Stimulated activated CD8-positive, alpha-beta memory T cell treated with anti-CD3 and anti-CD28 coated beads, Interleukin-2, amount 100 ng/mL, for 1 hour (primary cell): ENCODE measurements around the gene OGA.
A peak's percentile ranks its signal among the peaks of the same experiment; 100 is the strongest.
"Not testable (repeated sequence)": the region's sequence is repeated elsewhere in the genome, so short reads cannot be mapped to it uniquely, and the experiment has no call there.

Experiments
- DNase-seq, 2 donors: peaks; one replicate each; pipeline ENCODE4 v3.0.0-alpha.2; 2020; ENCODE audit warnings: low read depth in 2 of 2

OGA gene

GRCh38 chr10:101797403-101798059 lies 20.7 kb downstream of the OGA start:
- DNase-seq, result no peak

- no peak for DNase-seq
These were observed 24.7 kb downstream of the OGA start for GRCh38 chr10:101793526-101793925.

- DNase-seq, result no peak
These were observed 28.6 kb downstream of the OGA start for GRCh38 chr10:101789686-101790085.

DNA sequence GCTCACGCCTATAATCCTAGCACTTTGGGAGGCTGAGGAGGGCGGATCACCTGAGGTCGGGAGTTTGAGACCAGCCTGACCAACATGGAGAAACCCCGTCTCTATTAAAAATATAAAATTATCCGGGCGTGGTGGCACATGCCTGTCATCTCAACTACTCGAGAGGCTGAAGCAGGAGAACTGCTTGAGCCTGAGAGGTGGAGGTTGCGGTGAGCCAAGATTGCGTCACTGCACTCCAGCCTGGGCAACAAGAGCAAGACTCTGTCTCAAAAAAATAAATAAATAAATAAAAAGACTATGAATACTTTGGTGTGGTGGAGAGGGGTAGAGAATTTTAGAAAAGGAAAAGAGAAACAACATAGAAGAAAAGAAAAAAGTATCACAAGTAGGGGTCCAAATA lies 29.0 kb downstream of the OGA start:
- not testable (repeated sequence) for DNase-seq

DNA sequence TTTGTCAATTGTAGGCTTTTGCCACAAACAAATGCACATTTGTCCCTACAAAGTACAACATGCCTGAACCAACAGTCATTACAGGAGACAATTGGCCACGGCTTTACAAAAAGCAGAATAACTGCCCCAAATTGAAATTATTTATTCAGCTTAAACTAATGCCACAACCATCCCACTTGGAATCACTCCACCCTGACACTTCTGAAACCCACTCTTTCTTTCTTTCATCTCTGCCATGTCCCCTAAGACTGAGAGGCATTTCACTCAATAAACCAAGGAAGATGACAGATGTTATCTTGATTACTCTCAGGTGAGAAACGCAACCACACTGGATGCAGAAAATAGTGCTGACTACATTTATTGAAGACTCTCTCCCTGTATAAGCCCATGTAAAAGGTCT lies 32.4 kb downstream of the OGA start:
- DNase-seq, result no peak

GRCh38 chr10:101784558-101784957 lies 33.7 kb downstream of the OGA start:
- DNase-seq, result no peak

DNA sequence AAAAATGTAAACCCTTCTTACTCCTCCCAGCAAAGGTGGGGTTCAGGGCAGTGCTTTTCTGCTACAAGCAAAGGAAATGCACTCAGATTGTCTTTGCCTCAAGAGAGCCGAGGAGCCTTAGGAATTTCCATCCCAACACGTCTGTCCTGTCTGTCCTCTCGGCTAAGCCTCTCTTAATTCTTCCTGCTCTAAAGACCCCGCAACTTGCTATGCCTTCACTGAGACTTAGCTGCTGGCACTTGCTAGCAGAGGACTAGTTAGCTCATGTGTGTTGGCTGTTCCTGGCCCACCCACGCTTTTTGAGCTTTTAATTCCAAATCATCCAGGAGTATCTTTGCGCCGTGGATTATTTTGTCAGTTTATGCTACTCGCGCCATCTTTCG lies 34.5 kb downstream of the OGA start:
- DNase-seq, result no peak

GRCh38 chr10:101782811-101783735 lies 35.2 kb downstream of the OGA start, which contains the start of gene NPM3:
NPM3 (minus strand) TSS chr10:101783446; CDS start chr10:101783390, 56 bp downstream.
- peak; percentile 59 to 71 for DNase-seq

GRCh38 chr10:101781984-101782810 lies 36.0 kb downstream of the OGA start:
- no peak for DNase-seq

DNA sequence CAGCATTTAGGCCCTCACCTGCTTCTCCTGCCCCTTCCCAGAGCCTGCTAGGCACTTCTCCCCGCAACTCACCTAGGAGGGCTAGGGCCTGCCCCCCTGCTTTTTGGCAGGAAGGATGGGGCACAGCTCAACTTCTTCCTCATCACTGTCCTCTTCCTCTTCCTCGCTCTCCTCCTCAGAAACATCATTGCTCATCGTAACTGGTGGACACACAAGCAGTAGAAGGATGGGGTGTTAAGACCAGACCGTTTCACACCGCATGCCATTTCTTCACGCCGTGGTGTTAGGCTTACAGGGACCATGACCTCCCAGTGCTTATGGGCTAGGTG lies 36.6 kb downstream of the OGA start:
- no peak for DNase-seq

DNA sequence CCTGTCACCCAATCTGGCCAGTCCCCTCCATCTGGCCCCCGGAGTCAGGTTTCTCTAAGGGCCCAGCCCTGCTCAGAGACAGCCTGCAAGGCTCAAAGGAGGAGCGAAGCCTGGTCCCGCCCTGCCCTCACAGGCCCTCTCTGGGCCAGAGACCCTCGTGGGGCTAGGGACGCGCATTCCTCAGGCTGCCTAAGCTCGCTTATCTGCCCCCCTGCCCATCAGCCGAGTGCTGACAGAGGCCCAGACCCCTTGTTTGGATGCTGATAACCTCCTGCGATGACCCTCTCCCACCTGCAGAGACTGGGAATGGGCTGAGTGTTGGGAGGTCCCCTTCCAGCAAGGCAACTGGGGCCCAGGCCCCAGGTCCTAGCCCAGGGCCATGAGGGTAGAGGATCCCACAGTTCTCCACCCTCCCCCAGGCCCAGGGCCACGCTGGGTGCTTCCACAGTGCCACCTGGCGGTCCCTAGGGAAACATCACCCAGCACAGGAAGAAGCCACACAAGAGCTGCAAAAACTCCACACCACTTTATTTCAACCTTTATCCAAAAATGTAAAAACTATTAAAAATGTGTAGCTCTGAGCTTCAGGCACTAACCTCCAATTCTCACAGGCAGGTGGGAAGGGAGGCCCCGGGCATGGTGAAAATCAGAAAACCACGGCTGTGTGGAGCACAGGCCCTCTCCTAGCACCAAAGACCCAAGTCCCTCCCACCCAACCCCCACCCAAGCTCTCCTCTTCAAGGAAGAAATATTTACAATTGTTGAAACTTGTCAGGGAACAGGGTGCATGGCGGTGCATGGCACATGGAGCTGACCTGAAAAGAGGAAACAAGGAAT lies 37.2 kb downstream of the OGA start:
- DNase-seq, result peak; percentile 39 to 47

DNA sequence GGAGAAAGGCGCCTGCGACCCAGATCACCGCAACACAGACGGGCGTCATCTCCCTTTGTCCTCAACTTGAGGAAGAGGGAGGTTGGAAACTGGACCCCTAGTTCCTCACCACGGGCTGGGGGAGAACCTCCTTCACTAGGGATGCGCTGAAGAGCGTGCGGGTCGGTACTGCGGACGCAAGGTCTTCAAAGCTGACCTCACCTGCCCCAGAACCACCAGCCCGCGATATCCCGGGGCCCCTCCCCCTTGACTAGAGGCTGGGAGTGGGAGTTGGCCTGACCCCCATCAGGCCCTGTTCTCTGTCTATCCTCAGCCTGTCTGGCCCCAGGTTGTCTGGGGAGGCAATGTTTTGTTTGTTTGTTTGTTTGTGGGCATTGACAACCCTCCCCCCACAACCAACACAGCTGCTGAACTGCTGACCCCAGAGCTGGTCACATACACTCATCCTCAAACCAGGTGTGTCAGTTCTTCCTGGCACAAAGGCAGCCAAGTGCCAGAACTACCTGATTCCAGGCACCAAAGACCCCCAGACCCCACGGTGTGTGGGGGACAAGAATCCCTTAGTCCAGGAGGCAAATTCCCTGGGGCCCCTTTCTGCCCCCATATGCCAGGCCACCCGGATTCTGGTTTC lies 37.9 kb downstream of the OGA start:
- no peak for DNase-seq

GRCh38 chr10:101779544-101780186 lies 38.6 kb downstream of the OGA start:
- DNase-seq, result peak; percentile 56 to 72

- no peak for DNase-seq
These were observed 39.3 kb downstream of the OGA start for GRCh38 chr10:101778781-101779543.

DNA sequence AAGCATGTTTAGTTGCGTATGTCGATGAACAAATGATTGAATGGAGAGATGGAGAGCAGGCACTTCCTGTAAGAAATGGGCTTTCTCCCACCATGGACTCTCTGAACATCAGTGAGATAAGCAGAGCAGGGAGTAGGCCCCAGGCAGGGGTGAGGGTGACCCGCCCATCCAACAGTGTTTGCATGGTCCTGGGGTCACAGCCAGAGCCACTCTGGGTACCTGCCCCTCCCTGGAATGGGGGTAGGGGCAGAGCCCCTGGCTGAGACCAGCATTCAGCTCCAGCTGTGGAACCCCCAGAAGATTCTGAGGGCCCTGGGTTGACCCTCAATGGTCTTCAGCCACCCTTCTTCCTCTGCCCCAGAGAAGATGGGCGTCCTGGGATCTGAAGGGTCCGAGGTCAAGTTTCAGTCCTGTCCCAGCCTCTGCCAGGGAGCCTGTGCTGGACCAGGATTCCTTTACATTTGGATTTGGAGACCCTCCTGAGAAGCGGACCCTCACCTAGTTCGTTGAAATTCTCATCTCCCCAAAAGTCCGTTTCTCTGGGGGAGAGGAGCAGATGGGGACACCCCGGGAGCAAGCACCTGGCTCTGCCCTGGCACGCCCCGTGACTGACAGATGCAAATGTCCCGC lies 40.0 kb downstream of the OGA start:
- no peak for DNase-seq

- no peak for DNase-seq
These were observed 40.6 kb downstream of the OGA start for GRCh38 chr10:101777619-101778145.

- no peak for DNase-seq
These were observed 42.0 kb downstream of the OGA start for GRCh38 chr10:101776161-101776817.
